GM11168 (cell line): ENCODE results near the gene SOX6.

Experiments used
- in situ Hi-C: fragments of 300-500 bp; cut with MboI; formaldehyde crosslinking; loops from one replicate; pipeline ENCODE4 v1.12.0; 2022; ENCODE audit warnings: low sequenced_read_pairs; ENCODE audit not compliant: unreplicated experiment

SOX6 gene

GRCh38 chr11:15943418-15944197 lies 412.7 kb downstream of the SOX6 start:
- in situ Hi-C loops, result no loop called here

GRCh38 chr11:15942936-15943335 lies 413.4 kb downstream of the SOX6 start:
- in situ Hi-C loops, result no loop called here

GRCh38 chr11:15942126-15942525 lies 414.2 kb downstream of the SOX6 start:
- in situ Hi-C loops, result no loop called here

- in situ Hi-C loops, result no loop called here
Measured at GRCh38 chr11:15941206-15941770, 415.1 kb downstream of the SOX6 start.

- in situ Hi-C loops, result no loop called here
Measured at GRCh38 chr11:15940462-15941205, 415.7 kb downstream of the SOX6 start.

GRCh38 chr11:15938983-15939382 lies 417.4 kb downstream of the SOX6 start:
- in situ Hi-C loops, result no loop called here

- in situ Hi-C loops, result no loop called here
Measured at GRCh38 chr11:15938121-15938611, 418.2 kb downstream of the SOX6 start.

GRCh38 chr11:15937601-15938120 lies 418.7 kb downstream of the SOX6 start:
- in situ Hi-C loops, result no loop called here

GRCh38 chr11:15936011-15936410 lies 420.3 kb downstream of the SOX6 start:
- in situ Hi-C loops, result no loop called here

GRCh38 chr11:15935373-15935772 lies 421.0 kb downstream of the SOX6 start:
- in situ Hi-C loops, result no loop called here

GRCh38 chr11:15933886-15934625 lies 422.3 kb downstream of the SOX6 start:
- in situ Hi-C loops, result no loop called here

GRCh38 chr11:15932417-15932816 lies 423.9 kb downstream of the SOX6 start:
- in situ Hi-C loops, result no loop called here

- in situ Hi-C loops, result no loop called here
Measured at GRCh38 chr11:15931497-15931896, 424.8 kb downstream of the SOX6 start.

- in situ Hi-C loops, result no loop called here
Measured at GRCh38 chr11:15930442-15931025, 425.8 kb downstream of the SOX6 start.

- in situ Hi-C loops, result no loop called here
Measured at GRCh38 chr11:15929371-15929901, 426.9 kb downstream of the SOX6 start.

- in situ Hi-C loops, result no loop called here
Measured at GRCh38 chr11:15927864-15928217, 428.5 kb downstream of the SOX6 start.

- in situ Hi-C loops, result no loop called here
Measured at GRCh38 chr11:15927196-15927863, 429.0 kb downstream of the SOX6 start.

GRCh38 chr11:15926071-15926470 lies 430.3 kb downstream of the SOX6 start:
- in situ Hi-C loops, result no loop called here

- in situ Hi-C loops, result no loop called here
Measured at GRCh38 chr11:15923183-15923582, 433.2 kb downstream of the SOX6 start.
